IMR-90 (cell line): Measurements from ENCODE around the gene C6orf52. TPM values are rescaled to one million over a fixed set of nuclear protein-coding genes. Genes with fewer than 3 reads are reported as not detected.

Experiments
- ATAC-seq: fragments of 200-7000 bp; cut with Tn5 transposase; 2 replicates; pipeline ENCODE4 v1.9.1; 2020; ENCODE audit warnings: low read depth, mild to moderate bottlenecking, moderate library complexity
- BruUV-seq: library from RNA; stranded (reverse); fragments of 400-500 nt; replicated peaks from 2 replicates; lab custom pipeline; 2021; lab: Mats Ljungman, UMichigan
- CTCF ChIA-PET: fragments of 300-600 bp; formaldehyde crosslinking; extraction: SDS; loops from one replicate; lab custom pipeline; 2021; ENCODE audit warnings: antibody characterized with exemption; lab: Yijun Ruan, JAX
- POLR2A ChIA-PET: fragments of 300-600 bp; sonication (Branson Sonifier 250); formaldehyde crosslinking; loops from one replicate; lab custom pipeline; 2022; ENCODE audit warnings: antibody characterized with exemption; ENCODE audit not compliant: unreplicated experiment; lab: Charles Lee
- DNase-seq: peaks from one replicate; pipeline ENCODE4 v3.0.0; 2013
- H2AFZ ChIP-seq: replicated peaks from 2 replicates; pipeline ENCODE3; 2013; ENCODE audit warnings: low read length, mild to moderate bottlenecking; ENCODE audit not compliant: poor library complexity
- H2AK5ac ChIP-seq: 2 replicates; pipeline ENCODE4 v1.6.1; 2013; ENCODE audit warnings: low read depth, low read length, inconsistent platforms
- H2AK9ac ChIP-seq: replicated peaks from 2 replicates; pipeline ENCODE3; 2013; ENCODE audit warnings: mild to moderate bottlenecking, low read depth, low read length, moderate library complexity; ENCODE audit not compliant: poor library complexity
- H2BK120ac ChIP-seq: 2 replicates; pipeline ENCODE4 v1.6.1; 2013; ENCODE audit warnings: low read depth, low read length, inconsistent platforms
- H2BK15ac ChIP-seq: 3 replicates; pipeline ENCODE4 v1.6.1; 2013; ENCODE audit warnings: low read depth, low read length, inconsistent platforms
- H2BK20ac ChIP-seq: 2 replicates; pipeline ENCODE4 v1.6.1; 2013; ENCODE audit warnings: low read depth, mild to moderate bottlenecking, inconsistent platforms, low read length, moderate library complexity
- H2BK5ac ChIP-seq: 2 replicates; pipeline ENCODE4 v1.6.1; 2013; ENCODE audit warnings: mild to moderate bottlenecking, low read depth, low read length, inconsistent platforms; ENCODE audit not compliant: poor library complexity, severe bottlenecking
- H3K14ac ChIP-seq: replicated peaks from 2 replicates; pipeline ENCODE4 v1.6.1; 2013; ENCODE audit warnings: low read depth, low read length, inconsistent platforms
- H3K18ac ChIP-seq: 2 replicates; pipeline ENCODE4 v1.6.1; 2013; ENCODE audit warnings: low read depth, low read length, control low read depth
- H3K23ac ChIP-seq: 2 replicates; pipeline ENCODE4 v1.6.1; 2013; ENCODE audit warnings: low read depth, low read length, inconsistent platforms
- H3K27ac ChIP-seq: 2 replicates; pipeline ENCODE4 v1.5.1; 2013; ENCODE audit warnings: mild to moderate bottlenecking, control low read depth, low read length; ENCODE audit not compliant: insufficient read depth
- H3K27me3 ChIP-seq: 2 replicates; pipeline ENCODE4 v1.6.1; 2013; ENCODE audit warnings: low read length; ENCODE audit not compliant: control insufficient read depth, insufficient read depth
- H3K36me3 ChIP-seq: 2 replicates; pipeline ENCODE4 v1.6.1; 2013; ENCODE audit warnings: low read length, mixed read lengths; ENCODE audit not compliant: control insufficient read depth, insufficient read depth
- H3K4ac ChIP-seq: 2 replicates; pipeline ENCODE4 v1.6.1; 2013; ENCODE audit warnings: low read depth, low read length, inconsistent platforms
- H3K4me1 ChIP-seq: 2 replicates; pipeline ENCODE4 v1.6.1; 2013; ENCODE audit warnings: low read length, mixed read lengths; ENCODE audit not compliant: control insufficient read depth, insufficient read depth
- H3K4me2 ChIP-seq: 2 replicates; pipeline ENCODE4 v1.6.1; 2013; ENCODE audit warnings: low read depth, mild to moderate bottlenecking, control low read depth, low read length, moderate library complexity
- H3K4me3 ChIP-seq: 2 replicates; pipeline ENCODE4 v1.5.1; 2013; ENCODE audit warnings: low read depth, mild to moderate bottlenecking, control low read depth, low read length, moderate library complexity; ENCODE audit not compliant: insufficient read depth
- H3K56ac ChIP-seq: 2 replicates; pipeline ENCODE4 v1.6.1; 2013; ENCODE audit warnings: low read length, inconsistent platforms; ENCODE audit not compliant: insufficient read depth; ENCODE audit errors: extremely low read depth
- H3K79me1 ChIP-seq, 2 experiments: 2 replicates each; pipeline ENCODE4 v1.6.1; 2013; ENCODE audit warnings: low read length in 2 of 2, inconsistent platforms in 1 of 2, low read depth in 1 of 2
- H3K9ac ChIP-seq: 2 replicates; pipeline ENCODE4 v1.6.1; 2013; ENCODE audit warnings: low read depth, low read length, control low read depth
- H3K9me1 ChIP-seq: 2 replicates; pipeline ENCODE4 v1.6.1; 2013; ENCODE audit warnings: low read length, inconsistent platforms; ENCODE audit not compliant: insufficient read depth
- H3K9me3 ChIP-seq: 2 replicates; pipeline ENCODE4 v1.6.1; 2013; ENCODE audit warnings: low read length; ENCODE audit not compliant: control insufficient read depth, insufficient read depth
- H4K20me1 ChIP-seq: 2 replicates; pipeline ENCODE4 v1.6.1; 2013; ENCODE audit warnings: low read length, inconsistent platforms; ENCODE audit not compliant: insufficient read depth
- H4K5ac ChIP-seq: 2 replicates; pipeline ENCODE4 v1.6.1; 2013; ENCODE audit warnings: mild to moderate bottlenecking, low read depth, low read length, control low read depth
- H4K8ac ChIP-seq, 2 experiments: 2 replicates each; pipeline ENCODE4 v1.6.1; 2013; ENCODE audit warnings: low read depth in 2 of 2, low read length in 2 of 2, control low read depth in 1 of 2, inconsistent platforms in 1 of 2
- H4K91ac ChIP-seq: 2 replicates; pipeline ENCODE4 v1.6.1; 2013; ENCODE audit warnings: low read depth, low read length, inconsistent platforms; ENCODE audit not compliant: insufficient read depth
- BHLHE40 ChIP-seq: fragments of 150-350 bp; IDR thresholded peaks from 2 replicates; pipeline ENCODE4 v1.6.1; 2016; ENCODE audit warnings: mild to moderate bottlenecking, low read depth, low read length
- CEBPB ChIP-seq: IDR thresholded peaks from 2 replicates; pipeline ENCODE4 v1.6.1; 2012; ENCODE audit warnings: low read depth, low read length, improper control_type of control experiment
- CHD1 ChIP-seq: IDR thresholded peaks from 2 replicates; pipeline ENCODE4 v1.6.1; 2012; ENCODE audit warnings: low read depth, low read length, improper control_type of control experiment
- ELK1 ChIP-seq: fragments of 150-350 bp; IDR thresholded peaks from 2 replicates; pipeline ENCODE4 v1.6.1; 2016; ENCODE audit warnings: low read depth, mild to moderate bottlenecking, low read length, moderate library complexity, borderline replicate concordance
- FOS ChIP-seq: fragments of 150-350 bp; IDR thresholded peaks from 2 replicates; pipeline ENCODE4 v1.6.1; 2016; ENCODE audit warnings: low read depth, low read length
- MAFK ChIP-seq: IDR thresholded peaks from 2 replicates; pipeline ENCODE4 v1.6.1; 2012; ENCODE audit warnings: low read depth, low read length, improper control_type of control experiment
- MXI1 ChIP-seq: IDR thresholded peaks from 2 replicates; pipeline ENCODE4 v1.6.1; 2012; ENCODE audit warnings: low read depth, mild to moderate bottlenecking, low read length, moderate library complexity, borderline replicate concordance
- POLR2A ChIP-seq: IDR thresholded peaks from 2 replicates; pipeline ENCODE4 v1.6.1; 2012; ENCODE audit warnings: mild to moderate bottlenecking, low read depth, low read length
- RAD21 ChIP-seq: IDR thresholded peaks from 2 replicates; pipeline ENCODE4 v1.6.1; 2012; ENCODE audit warnings: low read length, improper control_type of control experiment
- RFX5 ChIP-seq: IDR thresholded peaks from 2 replicates; pipeline ENCODE4 v1.8.0; 2012; ENCODE audit warnings: low read depth, mild to moderate bottlenecking, low read length, moderate library complexity
- SMC3 ChIP-seq: fragments of 150-350 bp; IDR thresholded peaks from 2 replicates; pipeline ENCODE4 v1.6.1; 2016; ENCODE audit warnings: low read depth, mild to moderate bottlenecking, antibody characterized with exemption, low read length, moderate library complexity
- USF2 ChIP-seq: fragments of 150-350 bp; IDR thresholded peaks from 2 replicates; pipeline ENCODE4 v1.6.1; 2017; ENCODE audit warnings: mild to moderate bottlenecking, antibody characterized with exemption, low read length, low read depth
- WGBS, 2 experiments: methylation state at CpG; one replicate each; pipeline versions ENCODE4 v1.1.5 to v1.1.7; 2013; ENCODE audit warnings: missing lambda C conversion rate in 2 of 2; ENCODE audit not compliant: insufficient read length in 1 of 2; ENCODE audit errors: extremely low coverage in 2 of 2; 5-methylcytosine and 5-hydroxymethylcytosine counted together
- dilution Hi-C: fragments of 300-500 bp; cut with HindIII; formaldehyde crosslinking; loops from one replicate; pipeline ENCODE4 v1.14.3; 2018; ENCODE audit warnings: low sequenced_read_pairs; ENCODE audit not compliant: unreplicated experiment
- in situ Hi-C: fragments of 300-500 bp; cut with MboI; formaldehyde crosslinking; loops from 3 replicates; pipeline ENCODE4 v1.14.3; 2019; ENCODE audit warnings: low sequenced_read_pairs, inconsistent platforms, mixed read lengths
- intact Hi-C: fragments of 100-400 bp; cut with micrococcal nuclease; formaldehyde crosslinking; loops from 2 replicates; pipeline ENCODE4 v1.10.0; 2022
- polyA plus RNA-seq, 3 experiments: library from polyadenylated mRNA; depleted of rRNA; stranded (reverse); fragments of >200 nt; gene quantifications; 2 replicates each; pipeline ENCODE4 v1.2.3, GENCODE V29; 2012; ENCODE audit warnings: low replicate concordance in 1 of 3
- total RNA-seq: library from RNA; depleted of rRNA; stranded (reverse); fragments of >200 nt; gene quantifications from 2 replicates; pipeline ENCODE4 v1.2.3, GENCODE V29; 2012

Gene C6orf52
- total and polyA plus RNA-seq, 2 of the 4 experiments (the other 2 are of a cell fraction), result 0.31 TPM; not detected in 1

GRCh38 chr6:10713962-10714361 is 19.5 kb upstream of the C6orf52 start:
- ATAC-seq (no peak), DNase-seq (no peak)
- Histone ChIP-seq H3K4me2 (no peak overlapping the region), H2BK120ac (no peak overlapping the region), H2BK15ac (no peak overlapping the region), H3K4ac (no peak overlapping the region), H3K9ac (no peak overlapping the region), H3K36me3 (peaks cover 5% of the 10 kb centered on the region), H3K9me1 (no peaks in the 10 kb centered on the region), H2BK5ac (no peak overlapping the region), H3K79me1 (no peaks in the 10 kb centered on the region), H2AK9ac (no peak overlapping the region), H3K56ac (no peak overlapping the region), H3K23ac (no peak overlapping the region), H2AK5ac (no peak overlapping the region), H3K4me1 (peaks cover 2% of the 10 kb centered on the region; the same call in 1 of the 2 replicates), H3K9me3 (peaks cover 7% of the 10 kb centered on the region), H3K18ac (no peak overlapping the region), H3K27ac (no peak overlapping the region), H3K14ac (no peak overlapping the region), H4K20me1 (no peaks in the 10 kb centered on the region), H2AFZ (no peak overlapping the region), H3K27me3 (no peaks in the 10 kb centered on the region), H3K4me3 (no peak overlapping the region), H4K8ac (no peak overlapping the region), H4K91ac (no peak overlapping the region), H4K5ac (no peak overlapping the region), H2BK20ac (no peak overlapping the region)
- no TSS peak for BruUV-seq
- ChIA-PET POLR2A (no interaction called here), CTCF (no interaction called here)
- WGBS, 2 experiments, result 100% methylated on average over 5 of the region's 8 CpGs; no CpG with 5 or more reads in 1 of the 2 experiments
- dilution Hi-C loops, result no loop called here
- intact Hi-C loops, result no loop called here
- in situ Hi-C loops, result no loop called here
- no peak for TF ChIP-seq RAD21
- no peak for TF ChIP-seq MXI1
- no peak for TF ChIP-seq FOS
- no peak for TF ChIP-seq ELK1
- TF ChIP-seq USF2, result no peak
- TF ChIP-seq RFX5, result no peak
- no peak for TF ChIP-seq MAFK
- no peak for TF ChIP-seq POLR2A
- no peak for TF ChIP-seq CHD1
- TF ChIP-seq CEBPB, result no peak
- no peak for TF ChIP-seq BHLHE40
- TF ChIP-seq SMC3, result no peak
